ENCODE measurements around the gene FNDC11. TPM values are rescaled to one million over a fixed set of nuclear protein-coding genes. Genes with fewer than 3 reads are reported as not detected.
A peak's percentile ranks its signal among the peaks of the same experiment; 100 is the strongest.
"Not testable (repeated sequence)": the region's sequence is repeated elsewhere in the genome, so short reads cannot be mapped to it uniquely, and the experiment has no call there.

Gene FNDC11
- total and polyA plus RNA-seq, 5 experiments from 2014 or later: 0.13 to 0.36 (median 0.25) TPM; not detected in 2

GRCh38 chr20:63567386-63568169, 13.6 kb downstream of the FNDC11 start:
- Mint-ChIP-seq H3K4me3 (peak overlapping the region; percentile 68 to 89 (median 82)), H3K27ac (peak overlapping the region in 8 of 10 donors; percentile 18 to 70 (median 42)), H3K36me3 (no peaks in the 10 kb centered on the region), H3K27me3 (no peaks in the 10 kb centered on the region), H3K9me3 (no peaks in the 10 kb centered on the region), H3K4me1 (peaks cover 9 to 32% (median 28%) of the 10 kb centered on the region in 4 donors)
- ATAC-seq (peak; percentile 68 to 72), DNase-seq (peak in 9 of 10 donors; percentile 19 to 74 (median 45))
- POLR2A ChIA-PET: interaction anchor here (0.5 to 5.5 kb wide), 11 partner anchors 11 to 413 kb away, joined by 3 to 37 read pairs (median 4); partner anchors contain the start of genes FNDC11, PRPF6 and PTK6

GRCh38 chr20:63568170-63568981, 14.4 kb downstream of the FNDC11 start:
- peak; percentile 24 to 41 for ATAC-seq
- Mint-ChIP-seq H3K36me3 (no peaks in the 10 kb centered on the region), H3K27me3 (no peaks in the 10 kb centered on the region), H3K4me1 (peaks cover 9 to 32% (median 28%) of the 10 kb centered on the region in 4 donors), H3K4me3 (peak overlapping the region; percentile 68 to 89 (median 82)), H3K27ac (peak overlapping the region in 7 of 10 donors; percentile 18 to 70 (median 37)), H3K9me3 (no peaks in the 10 kb centered on the region)
- DNase-seq: no peak
- POLR2A ChIA-PET: interaction anchor here (0.6 to 5.5 kb wide), 11 partner anchors 10 to 412 kb away, joined by 3 to 37 read pairs (median 4); partner anchors contain the start of genes FNDC11, GMEB2, PRPF6 and PTK6

- POLR2A ChIA-PET: interaction anchor here (0.6 to 5.5 kb wide), 8 partner anchors 11 to 72 kb away, joined by 3 to 37 read pairs (median 6); partner anchors contain the start of genes FNDC11 and GMEB2
- Mint-ChIP-seq H3K4me3 (peak overlapping the region in 9 of 10 donors; percentile 18 to 85 (median 63)), H3K27me3 (no peaks in the 10 kb centered on the region), H3K4me1 (peaks cover 9 to 32% (median 29%) of the 10 kb centered on the region in 4 donors), H3K27ac (no peak overlapping the region), H3K9me3 (no peaks in the 10 kb centered on the region), H3K36me3 (no peaks in the 10 kb centered on the region)
- ATAC-seq (no peak), DNase-seq (no peak)
Measured at GRCh38 chr20:63568986-63569949, 15.3 kb downstream of the FNDC11 start.

GRCh38 chr20:63570281-63571086, 16.5 kb downstream of the FNDC11 start:
- no peak for ATAC-seq
- peak overlapping the region in 3 of 10 donors; percentile 22 to 79 (median 55) for H3K4me3 Mint-ChIP-seq
- DNase-seq: no peak
- no peaks in the 10 kb centered on the region for H3K27me3 Mint-ChIP-seq
- H3K27ac Mint-ChIP-seq: no peak overlapping the region
- peaks cover 9 to 32% (median 29%) of the 10 kb centered on the region in 4 donors for H3K4me1 Mint-ChIP-seq
- no peaks in the 10 kb centered on the region for H3K9me3 Mint-ChIP-seq
- POLR2A ChIA-PET: interaction anchor here (1.0 kb wide), 1 partner anchor 18 kb away, joined by 5 read pairs; no protein-coding TSS in a partner anchor
- H3K36me3 Mint-ChIP-seq: no peaks in the 10 kb centered on the region

GRCh38 chr20:63571087-63571478, 17.1 kb downstream of the FNDC11 start:
- peaks cover 9 to 32% (median 29%) of the 10 kb centered on the region in 4 donors for H3K4me1 Mint-ChIP-seq
- H3K27me3 Mint-ChIP-seq, H3K9me3 Mint-ChIP-seq, DNase-seq, H3K27ac Mint-ChIP-seq, H3K4me3 Mint-ChIP-seq, POLR2A ChIA-PET, ATAC-seq, H3K36me3 Mint-ChIP-seq: not testable (repeated sequence)

GRCh38 chr20:63572071-63572787, 18.3 kb downstream of the FNDC11 start:
- POLR2A ChIA-PET: interaction anchor here (1.1 to 1.4 kb wide), 3 partner anchors 18 to 60 kb away, joined by 3 to 5 read pairs (median 4); partner anchors contain the start of gene FNDC11
- Mint-ChIP-seq H3K36me3 (no peaks in the 10 kb centered on the region), H3K9me3 (no peaks in the 10 kb centered on the region), H3K4me3 (peak overlapping the region in 1 of 10 donors; percentile 16), H3K27me3 (no peaks in the 10 kb centered on the region), H3K27ac (no peak overlapping the region), H3K4me1 (peaks cover 10 to 32% (median 25%) of the 10 kb centered on the region in 4 donors)
- ATAC-seq (no peak), DNase-seq (no peak)

GRCh38 chr20:63572788-63573646, 19.1 kb downstream of the FNDC11 start:
- DNase-seq: no peak
- POLR2A ChIA-PET: interaction anchor here (1.3 to 1.6 kb wide), 5 partner anchors 18 to 69 kb away, joined by 3 to 5 read pairs (median 3); partner anchors contain the start of genes FNDC11 and PTK6
- peak in 1 of 2 donors; percentile 2 for ATAC-seq
- Mint-ChIP-seq H3K27me3 (no peaks in the 10 kb centered on the region), H3K36me3 (no peaks in the 10 kb centered on the region), H3K4me1 (peaks cover 6 to 24% (median 17%) of the 10 kb centered on the region in 4 donors), H3K27ac (peak overlapping the region in 5 of 10 donors; percentile 51 to 88 (median 78)), H3K9me3 (no peaks in the 10 kb centered on the region), H3K4me3 (peak overlapping the region; percentile 74 to 89 (median 79))

GRCh38 chr20:63573647-63574131, 19.7 kb downstream of the FNDC11 start:
- ATAC-seq (peak; percentile 26 to 58), DNase-seq (peak in 1 of 10 donors; percentile 21)
- Mint-ChIP-seq H3K27me3 (peaks cover 0 to 2% (median 0%) of the 10 kb centered on the region in 5 donors), H3K36me3 (no peaks in the 10 kb centered on the region), H3K27ac (peak overlapping the region in 7 of 10 donors; percentile 35 to 88 (median 56)), H3K4me1 (peaks cover 4 to 19% (median 12%) of the 10 kb centered on the region in 4 donors), H3K4me3 (peak overlapping the region; percentile 74 to 89 (median 79)), H3K9me3 (no peaks in the 10 kb centered on the region)
- POLR2A ChIA-PET: interaction anchor here (1.1 to 1.6 kb wide), 5 partner anchors 18 to 68 kb away, joined by 3 to 4 read pairs (median 3); partner anchors contain the start of gene PTK6

- POLR2A ChIA-PET: interaction anchor here (1.1 to 1.6 kb wide), 4 partner anchors 17 to 67 kb away, joined by 3 read pairs; partner anchors contain the start of gene PTK6
- no peaks in the 10 kb centered on the region for H3K9me3 Mint-ChIP-seq
- no peaks in the 10 kb centered on the region for H3K36me3 Mint-ChIP-seq
- H3K27ac Mint-ChIP-seq: peak within 1 kb of the TSS in 8 of 10 donors; percentile 36 to 88 (median 76)
- H3K27me3 Mint-ChIP-seq: peaks cover 0 to 2% (median 0%) of the 10 kb centered on the region in 5 donors
- H3K4me1 Mint-ChIP-seq: peaks cover 1 to 13% (median 7%) of the 10 kb centered on the region in 4 donors
- DNase-seq: peak in 9 of 10 donors; percentile 43 to 82 (median 55)
- peak; percentile 88 for ATAC-seq
- peak within 1 kb of the TSS; percentile 74 to 89 (median 79) for H3K4me3 Mint-ChIP-seq
Measured at GRCh38 chr20:63574156-63574828, 20.3 kb downstream of the FNDC11 start, which contains the start of gene HELZ2. Gene HELZ2, minus strand, starts transcription at chr20:63574239. Its CDS starts 1,854 bp downstream, at chr20:63572385.
